GM23338 (cell line): Measurements from ENCODE around the gene GBP2.

Source experiments
- CREB1 ChIP-seq: fragments of 250-450 bp; sonication (Bioruptor Pico); IDR thresholded peaks from 2 replicates; pipeline ENCODE4 v1.5.0; 2020; ENCODE audit warnings: low read depth, mild to moderate bottlenecking, moderate library complexity
- CTCF ChIP-seq, 2 experiments: fragments of 200-600 bp in 1 of 2; sonication (generic) in 1 of 2; conservative IDR thresholded peaks; 2 replicates each; pipeline versions ENCODE4 v1.5.1 to v1.6.1; 2016 to 2017; ENCODE audit warnings: antibody characterized with exemption in 2 of 2, low read depth in 2 of 2, mild to moderate bottlenecking in 2 of 2, moderate library complexity in 1 of 2
- ETS1 ChIP-seq: IDR thresholded peaks from 2 replicates; pipeline ENCODE4 v1.6.1; 2016; ENCODE audit warnings: antibody characterized with exemption
- EZH2 ChIP-seq: fragments of 200-600 bp; sonication (generic); IDR thresholded peaks from one replicate; pipeline ENCODE4 v1.8.0; 2017; ENCODE audit warnings: antibody characterized with exemption, mild to moderate bottlenecking, low read depth; ENCODE audit not compliant: unreplicated experiment
- EZH2phosphoT487 ChIP-seq: fragments of 200-600 bp; sonication (generic); IDR thresholded peaks from one replicate; pipeline ENCODE4 v1.8.1; 2018; ENCODE audit warnings: antibody characterized with exemption; ENCODE audit not compliant: unreplicated experiment
- JUNB ChIP-seq: IDR thresholded peaks from one replicate; pipeline ENCODE4 v1.6.1; 2016; ENCODE audit warnings: antibody characterized with exemption; ENCODE audit not compliant: unreplicated experiment
- NANOG ChIP-seq: IDR thresholded peaks from 2 replicates; pipeline ENCODE4 v1.6.1; 2016; ENCODE audit warnings: antibody characterized with exemption, borderline replicate concordance
- POLR2AphosphoS5 ChIP-seq: IDR thresholded peaks from 2 replicates; pipeline ENCODE4 v1.6.1; 2016; ENCODE audit warnings: antibody characterized with exemption, low read depth
- REST ChIP-seq: IDR thresholded peaks from one replicate; pipeline ENCODE4 v1.6.1; 2018; ENCODE audit warnings: antibody characterized with exemption; ENCODE audit not compliant: unreplicated experiment
- STAT1 ChIP-seq: IDR thresholded peaks from one replicate; pipeline ENCODE4 v1.6.1; 2016; ENCODE audit warnings: antibody characterized with exemption; ENCODE audit not compliant: unreplicated experiment
- ZNF114 ChIP-seq: fragments of 250-450 bp; sonication (Bioruptor Pico); IDR thresholded peaks from 2 replicates; pipeline ENCODE4 v1.5.0; 2020; ENCODE audit warnings: mild to moderate bottlenecking, moderate library complexity
- ZNF331 ChIP-seq: fragments of 250-450 bp; sonication (Bioruptor Pico); IDR thresholded peaks from 2 replicates; pipeline ENCODE4 v1.5.0; 2020; ENCODE audit warnings: low read depth, mild to moderate bottlenecking, moderate library complexity

- TF ChIP-seq CTCF (conservative IDR thresholded peaks at IDR 0.05; ENCODE audit: low read depth in 2 of 2) (no peak), EZH2 (no peak), POLR2AphosphoS5 (no peak), JUNB (no peak), STAT1 (no peak), EZH2phosphoT487 (no peak), REST (no peak), ZNF331 (CRISPR knock-in tag) (no peak), ETS1 (no peak), NANOG (no peak), CREB1 (no peak), ZNF114 (CRISPR knock-in tag) (no peak)
Observed at GRCh38 chr1:89089962-89090361, 36.0 kb downstream of the GBP2 start.
